K562 (cell line): Measurements from ENCODE around the gene KCNA1. TPM values are rescaled to one million over a fixed set of nuclear protein-coding genes. Genes with fewer than 3 reads are reported as not detected.

Source experiments
- ATAC-seq: fragments of 200-7000 bp; cut with Tn5 transposase; 3 replicates; pipeline ENCODE4 v1.9.1; 2020; ENCODE audit warnings: moderate library complexity
- BruUV-seq: library from RNA; stranded (reverse); fragments of 400-500 nt; replicated peaks from 2 replicates; lab custom pipeline; 2021; lab: Mats Ljungman, UMichigan
- CTCF ChIA-PET: fragments of 300-600 bp; formaldehyde crosslinking; extraction: SDS; loops from one replicate; lab custom pipeline; 2021; ENCODE audit warnings: low intra/inter-chr PET ratio; lab: Yijun Ruan, JAX
- POLR2A ChIA-PET: fragments of 300-600, 350-650 bp; sonication (Branson Sonifier 250); formaldehyde crosslinking; extraction: SDS; loops from one replicate; lab custom pipeline; 2021; ENCODE audit warnings: antibody characterized with exemption, inconsistent platforms; lab: Yijun Ruan, JAX
- DNase-seq, 4 experiments: peaks; one replicate each; pipeline versions ENCODE4 v3.0.0 to v3.0.0-alpha.2; 2011 to 2018; ENCODE audit warnings: low spot score in 3 of 4, mixed read lengths in 3 of 4; ENCODE audit errors: extremely low read depth in 1 of 4
- FAIRE-seq: peaks from 2 replicates; lab custom pipeline; 2011; peaks lifted over from hg19 to GRCh38; lab: Jason Lieb, UNC
- H2AFZ ChIP-seq: 2 replicates; pipeline ENCODE4 v1.6.0; 2011; ENCODE audit warnings: low read depth, low read length, control low read depth, inconsistent platforms
- H3K27ac ChIP-seq: fragments of 200-600 bp; 3 replicates; pipeline ENCODE4 v1.8.0; 2011; ENCODE audit warnings: low read depth, mild to moderate bottlenecking, control low read depth, inconsistent platforms, low read length, moderate library complexity, mixed read lengths; ENCODE audit errors: extremely low read depth
- H3K27me3 ChIP-seq, 2 experiments: fragments of 300-600 bp in 1 of 2; 2 replicates in 1 of 2; 3 replicates in 1 of 2; pipeline versions ENCODE4 v1.6.0 to v1.8.0; 2011; ENCODE audit warnings: inconsistent platforms in 2 of 2, low read length in 2 of 2, mild to moderate bottlenecking in 1 of 2, mixed read lengths in 1 of 2, moderate library complexity in 1 of 2; ENCODE audit not compliant: control insufficient read depth in 2 of 2, insufficient read depth in 2 of 2
- H3K36me3 ChIP-seq: fragments of 300-600 bp; 3 replicates; pipeline ENCODE4 v1.8.0; 2011; ENCODE audit warnings: mild to moderate bottlenecking, low read length, inconsistent platforms; ENCODE audit not compliant: control insufficient read depth, insufficient read depth
- H3K4me1 ChIP-seq, 2 experiments: fragments of 200-600 bp in 1 of 2; replicated peaks in 1 of 2; 2 replicates in 1 of 2; 3 replicates in 1 of 2; pipeline versions ENCODE4 v1.5.1 to v1.8.0; 2011; ENCODE audit warnings: inconsistent platforms in 2 of 2, low read length in 2 of 2, mild to moderate bottlenecking in 1 of 2, mixed read lengths in 1 of 2, moderate library complexity in 1 of 2; ENCODE audit not compliant: control insufficient read depth in 2 of 2, insufficient read depth in 2 of 2
- H3K4me2 ChIP-seq: 2 replicates; pipeline ENCODE4 v1.6.1; 2011; ENCODE audit warnings: low read length, control low read depth, inconsistent platforms, mixed read lengths; ENCODE audit not compliant: insufficient read depth
- H3K4me3 ChIP-seq: fragments of 200-600 bp; sonication (generic), shearing (Covaris generic); 2 replicates; pipeline ENCODE4 v1.5.1; 2016; ENCODE audit warnings: control low read depth, inconsistent platforms
- H3K79me2 ChIP-seq: fragments of 200-600 bp; 3 replicates; pipeline ENCODE4 v1.8.0; 2011; ENCODE audit warnings: low read length, inconsistent platforms; ENCODE audit not compliant: control insufficient read depth, insufficient read depth
- H3K9ac ChIP-seq, 2 experiments: 2 replicates each; pipeline versions ENCODE4 v1.6.0 to v1.6.1; 2011; ENCODE audit warnings: low read depth in 2 of 2, low read length in 2 of 2, control low read depth in 1 of 2, inconsistent platforms in 1 of 2, mild to moderate bottlenecking in 1 of 2, mixed read lengths in 1 of 2; ENCODE audit not compliant: insufficient read depth in 1 of 2
- H3K9me1 ChIP-seq: one replicate; pipeline ENCODE4 v1.6.0; 2011; ENCODE audit warnings: inconsistent platforms, mild to moderate bottlenecking, low read length, moderate library complexity; ENCODE audit not compliant: control insufficient read depth, insufficient read depth
- H3K9me3 ChIP-seq: replicated peaks from 2 replicates; pipeline ENCODE4 v1.5.1; 2011; ENCODE audit warnings: low read depth, low read length, inconsistent platforms; ENCODE audit not compliant: control insufficient read depth, insufficient read depth
- H4K20me1 ChIP-seq: replicated peaks from 2 replicates; pipeline ENCODE4 v1.6.1; 2011; ENCODE audit warnings: low read length, inconsistent platforms, mixed read lengths; ENCODE audit not compliant: control insufficient read depth, insufficient read depth
- ARHGAP35 ChIP-seq: fragments of 450-650 bp; IDR thresholded peaks from 2 replicates; pipeline ENCODE4 v1.6.1; 2018; ENCODE audit not compliant: partially characterized antibody
- ATF1 ChIP-seq, 2 experiments: fragments of 450-650 bp in 1 of 2; IDR thresholded peaks; 2 replicates each; pipeline ENCODE4 v1.6.1; 2016; ENCODE audit warnings: missing compliant biosample characterization in 1 of 2, missing genetic modification characterization in 1 of 2
- L3MBTL2 ChIP-seq: fragments of 450-650 bp; IDR thresholded peaks from 2 replicates; pipeline ENCODE4 v1.6.1; 2016; ENCODE audit warnings: mild to moderate bottlenecking, moderate library complexity
- SRSF1 ChIP-seq: fragments of 200-400 bp; formaldehyde crosslinking; IDR thresholded peaks from 2 replicates; pipeline ENCODE4 v1.6.1; 2017; ENCODE audit warnings: mild to moderate bottlenecking, low read depth, low read length, moderate library complexity
- TEAD4 ChIP-seq, 2 experiments: sonication (generic) in 1 of 2; formaldehyde crosslinking in 1 of 2; IDR thresholded peaks; 2 replicates each; pipeline versions ENCODE4 v1.6.1 to v1.8.0; 2012 to 2022; ENCODE audit warnings: borderline replicate concordance in 1 of 2, inconsistent platforms in 1 of 2, low read length in 1 of 2, mild to moderate bottlenecking in 1 of 2, missing genetic modification reagents in 1 of 2
- THRAP3 ChIP-seq: fragments of 450-650 bp; IDR thresholded peaks from 2 replicates; pipeline ENCODE4 v1.6.1; 2016; ENCODE audit warnings: mild to moderate bottlenecking, inconsistent platforms, borderline replicate concordance
- ZNF175 ChIP-seq: fragments of 200-800 bp; sonication (Bioruptor generic); IDR thresholded peaks from 2 replicates; pipeline ENCODE4 v1.6.1; 2016; ENCODE audit warnings: low read depth, mild to moderate bottlenecking, missing genetic modification characterization, missing compliant biosample characterization
- WGBS: fragments of 100-300 bp; shearing (Covaris generic); methylation state at CpG from one replicate; pipeline ENCODE4 v1.1.6; 2016; ENCODE audit warnings: low coverage, mixed read lengths; ENCODE audit not compliant: insufficient coverage; ENCODE audit errors: missing lambda C conversion rate; 5-methylcytosine and 5-hydroxymethylcytosine counted together
- in situ Hi-C: fragments of 300-500 bp; cut with MboI; formaldehyde crosslinking; loops from 4 replicates; pipeline ENCODE4 v1.15.0; 2018; ENCODE audit warnings: inconsistent platforms, mixed read lengths
- intact Hi-C: fragments of 100-400 bp; cut with micrococcal nuclease; formaldehyde crosslinking; loops from 2 replicates; pipeline ENCODE4 v1.14.2; 2022
- polyA plus RNA-seq, 8 experiments: library from polyadenylated mRNA; depleted of rRNA in 4 of 8; stranded (reverse) in 5 of 8; unstranded in 3 of 8; fragments of >200 nt; fragmentation: Nextera tagmentation in 2 of 8; fragmentation: Illumina TruSeq in 1 of 8; extraction: Ambion mirVana in 2 of 8; extraction: Trizol in 1 of 8; gene quantifications; 2 replicates each; pipeline versions ENCODE4 v1.2.1 to v1.2.3, GENCODE V29; 2011 to 2014; ENCODE audit warnings: inconsistent platforms in 1 of 8, missing spikeins in 1 of 8
- total RNA-seq, 7 experiments: library from RNA; depleted of rRNA in 6 of 7; stranded (reverse); fragments of >200 nt in 6 of 7; fragmentation: Illumina TruSeq in 2 of 7; extraction: Trizol in 2 of 7; gene quantifications; 2 replicates each; pipeline versions ENCODE4 v1.2.1 to v1.2.3, GENCODE V29; 2011 to 2021; ENCODE audit warnings: low replicate concordance in 1 of 7
- TF ChIP-seq, protein P1 (sequence below): IDR thresholded peaks from 2 replicates; pipeline ENCODE4 v1.6.1; 2012; ENCODE audit warnings: low read depth, low read length, improper control_type of control experiment, borderline replicate concordance
- TF ChIP-seq, protein P2 (sequence below): fragments of 450-650 bp; formaldehyde crosslinking; IDR thresholded peaks from 2 replicates; pipeline ENCODE4 v1.4.0; 2020; ENCODE audit warnings: mild to moderate bottlenecking, moderate library complexity
- TF ChIP-seq, protein P3 (sequence below): fragments of 250-450 bp; sonication (Bioruptor Pico); IDR thresholded peaks from 2 replicates; pipeline ENCODE4 v1.4.0; 2020
- TF ChIP-seq, protein P4 (sequence below): fragments of 250-450 bp; sonication (Bioruptor Pico); IDR thresholded peaks from 2 replicates; pipeline ENCODE4 v1.5.1; 2021; ENCODE audit warnings: mild to moderate bottlenecking

Gene KCNA1
- total and polyA plus RNA-seq, 9 of the 15 experiments (the other 6 are each of a cell fraction or from before 2014, with no cell fraction given), result not detected

- TF ChIP-seq, protein P1, sequence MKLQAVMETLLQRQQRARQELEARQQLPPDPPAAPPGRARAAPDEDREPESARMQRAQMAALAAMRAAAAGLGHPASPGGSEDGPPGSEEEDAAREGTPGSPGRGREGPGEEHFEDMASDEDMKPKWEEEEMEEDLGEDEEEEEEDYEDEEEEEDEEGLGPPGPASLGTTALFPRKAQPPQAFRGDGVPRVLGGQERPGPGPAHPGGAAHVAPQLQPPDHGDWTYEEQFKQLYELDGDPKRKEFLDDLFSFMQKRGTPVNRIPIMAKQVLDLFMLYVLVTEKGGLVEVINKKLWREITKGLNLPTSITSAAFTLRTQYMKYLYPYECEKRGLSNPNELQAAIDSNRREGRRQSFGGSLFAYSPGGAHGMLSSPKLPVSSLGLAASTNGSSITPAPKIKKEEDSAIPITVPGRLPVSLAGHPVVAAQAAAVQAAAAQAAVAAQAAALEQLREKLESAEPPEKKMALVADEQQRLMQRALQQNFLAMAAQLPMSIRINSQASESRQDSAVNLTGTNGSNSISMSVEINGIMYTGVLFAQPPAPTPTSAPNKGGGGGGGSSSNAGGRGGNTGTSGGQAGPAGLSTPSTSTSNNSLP, result no peak
- no peak for TF ChIP-seq ZNF175 (CRISPR knock-in tag)
- TF ChIP-seq THRAP3, result no peak
Observed at GRCh38 chr12:4864575-4864974, 45.1 kb upstream of the KCNA1 start (continued).

GRCh38 chr12:4865246-4865645, 44.5 kb upstream of the KCNA1 start:
- DNase-seq (no peak), FAIRE-seq (no peak)
- intact Hi-C loops, result no loop called here
- no peaks in the 10 kb centered on the region for H3K9me1 ChIP-seq
- no peaks in the 10 kb centered on the region for H3K4me1 ChIP-seq
- no peak overlapping the region for H3K9ac ChIP-seq
- H2AFZ ChIP-seq, result no peak overlapping the region
- CTCF ChIA-PET, result no interaction called here
- POLR2A ChIA-PET, result no interaction called here
- BruUV-seq, result no TSS peak
- no peak overlapping the region for H3K4me3 ChIP-seq
- no peaks in the 10 kb centered on the region for H3K79me2 ChIP-seq
- H3K4me2 ChIP-seq, result no peak overlapping the region
- TF ChIP-seq L3MBTL2 (no peak), ARHGAP35 (no peak), TEAD4 (IDR thresholded peaks at IDR 0.05; ENCODE audit: low read length) (no peak), TEAD4 (CRISPR knock-in tag; IDR thresholded peaks at IDR 0.05; ENCODE audit: borderline replicate concordance) (no peak), SRSF1 (no peak), ATF1 (CRISPR knock-in tag; IDR thresholded peaks at IDR 0.05) (no peak), ATF1 (tag; IDR thresholded peaks at IDR 0.05) (no peak)
- TF ChIP-seq, protein P2, sequence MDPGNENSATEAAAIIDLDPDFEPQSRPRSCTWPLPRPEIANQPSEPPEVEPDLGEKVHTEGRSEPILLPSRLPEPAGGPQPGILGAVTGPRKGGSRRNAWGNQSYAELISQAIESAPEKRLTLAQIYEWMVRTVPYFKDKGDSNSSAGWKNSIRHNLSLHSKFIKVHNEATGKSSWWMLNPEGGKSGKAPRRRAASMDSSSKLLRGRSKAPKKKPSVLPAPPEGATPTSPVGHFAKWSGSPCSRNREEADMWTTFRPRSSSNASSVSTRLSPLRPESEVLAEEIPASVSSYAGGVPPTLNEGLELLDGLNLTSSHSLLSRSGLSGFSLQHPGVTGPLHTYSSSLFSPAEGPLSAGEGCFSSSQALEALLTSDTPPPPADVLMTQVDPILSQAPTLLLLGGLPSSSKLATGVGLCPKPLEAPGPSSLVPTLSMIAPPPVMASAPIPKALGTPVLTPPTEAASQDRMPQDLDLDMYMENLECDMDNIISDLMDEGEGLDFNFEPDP (CRISPR knock-in tag), result no peak
- TF ChIP-seq, protein P3, sequence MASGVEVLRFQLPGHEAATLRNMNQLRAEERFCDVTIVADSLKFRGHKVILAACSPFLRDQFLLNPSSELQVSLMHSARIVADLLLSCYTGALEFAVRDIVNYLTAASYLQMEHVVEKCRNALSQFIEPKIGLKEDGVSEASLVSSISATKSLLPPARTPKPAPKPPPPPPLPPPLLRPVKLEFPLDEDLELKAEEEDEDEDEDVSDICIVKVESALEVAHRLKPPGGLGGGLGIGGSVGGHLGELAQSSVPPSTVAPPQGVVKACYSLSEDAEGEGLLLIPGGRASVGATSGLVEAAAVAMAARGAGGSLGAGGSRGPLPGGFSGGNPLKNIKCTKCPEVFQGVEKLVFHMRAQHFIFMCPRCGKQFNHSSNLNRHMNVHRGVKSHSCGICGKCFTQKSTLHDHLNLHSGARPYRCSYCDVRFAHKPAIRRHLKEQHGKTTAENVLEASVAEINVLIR (CRISPR knock-in tag), result no peak
- TF ChIP-seq, protein P4, sequence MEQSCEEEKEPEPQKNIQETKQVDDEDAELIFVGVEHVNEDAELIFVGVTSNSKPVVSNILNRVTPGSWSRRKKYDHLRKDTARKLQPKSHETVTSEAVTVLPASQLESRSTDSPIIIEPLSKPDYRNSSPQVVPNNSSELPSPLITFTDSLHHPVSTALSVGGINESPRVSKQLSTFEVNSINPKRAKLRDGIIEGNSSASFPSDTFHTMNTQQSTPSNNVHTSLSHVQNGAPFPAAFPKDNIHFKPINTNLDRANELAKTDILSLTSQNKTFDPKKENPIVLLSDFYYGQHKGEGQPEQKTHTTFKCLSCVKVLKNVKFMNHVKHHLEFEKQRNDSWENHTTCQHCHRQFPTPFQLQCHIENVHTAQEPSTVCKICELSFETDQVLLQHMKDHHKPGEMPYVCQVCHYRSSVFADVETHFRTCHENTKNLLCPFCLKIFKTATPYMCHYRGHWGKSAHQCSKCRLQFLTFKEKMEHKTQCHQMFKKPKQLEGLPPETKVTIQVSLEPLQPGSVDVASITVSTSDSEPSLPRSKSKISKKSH (CRISPR knock-in tag), result no peak
- TF ChIP-seq, all 486 proteins: peak for 0
- peaks cover 2 to 5% of the 10 kb centered on the region in 2 experiments; a peak in 4 of 5 replicates for H3K27me3 ChIP-seq
- H4K20me1 ChIP-seq, result no peaks in the 10 kb centered on the region
- H3K36me3 ChIP-seq, result no peaks in the 10 kb centered on the region
- no peak for ATAC-seq
- 0% methylated on average over 5 of the region's 5 CpGs for WGBS
- no peaks in the 10 kb centered on the region for H3K9me3 ChIP-seq
- no peak overlapping the region for H3K27ac ChIP-seq
- in situ Hi-C loops, result no loop called here
